Endodermal cell (in vitro differentiated cells): Measurements from ENCODE around the gene ZEB2. TPM values are rescaled to one million over a fixed set of nuclear protein-coding genes. Genes with fewer than 3 reads are reported as not detected.

ENCODE experiments used
- DNase-seq: peaks from one replicate; pipeline ENCODE4 v3.0.0-alpha.2; 2017
- H3K27ac ChIP-seq: 2 replicates; pipeline ENCODE4 v1.5.1; 2013; ENCODE audit warnings: mild to moderate bottlenecking, low read depth, low read length, moderate library complexity
- H3K27me3 ChIP-seq: 2 replicates; pipeline ENCODE4 v1.6.1; 2013; ENCODE audit warnings: mild to moderate bottlenecking, low read length, moderate library complexity; ENCODE audit not compliant: insufficient read depth, control insufficient read depth, poor library complexity, severe bottlenecking
- H3K36me3 ChIP-seq: 2 replicates; pipeline ENCODE4 v1.7.0; 2013; ENCODE audit warnings: mild to moderate bottlenecking, low read length, moderate library complexity; ENCODE audit not compliant: control insufficient read depth, insufficient read depth
- H3K4me1 ChIP-seq: one replicate; pipeline ENCODE4 v1.7.0; 2013; ENCODE audit warnings: low read length; ENCODE audit not compliant: control insufficient read depth, insufficient read depth
- H3K4me3 ChIP-seq: 2 replicates; pipeline ENCODE4 v1.5.1; 2013; ENCODE audit warnings: mild to moderate bottlenecking, low read length, moderate library complexity
- H3K9ac ChIP-seq: 2 replicates; pipeline ENCODE4 v1.6.1; 2013; ENCODE audit warnings: mild to moderate bottlenecking, low read length, moderate library complexity; ENCODE audit not compliant: poor library complexity, severe bottlenecking; ENCODE audit errors: extremely low read depth
- H3K9me3 ChIP-seq: 2 replicates; pipeline ENCODE4 v1.6.1; 2013; ENCODE audit warnings: mild to moderate bottlenecking, low read length, moderate library complexity; ENCODE audit not compliant: control insufficient read depth
- H3K27ac Mint-ChIP-seq: 2 replicates; pipeline ENCODE4 v1.8.0; 2020; ENCODE audit warnings: mixed read lengths
- H3K27me3 Mint-ChIP-seq: 2 replicates; pipeline ENCODE4 v1.8.0; 2021; ENCODE audit warnings: mild to moderate bottlenecking, mixed read lengths; ENCODE audit not compliant: insufficient read depth
- H3K36me3 Mint-ChIP-seq: 2 replicates; pipeline ENCODE4 v1.8.0; 2020; ENCODE audit warnings: low read depth, mixed read lengths
- H3K4me1 Mint-ChIP-seq: 2 replicates; pipeline ENCODE4 v1.8.0; 2020; ENCODE audit warnings: mixed read lengths
- H3K4me3 Mint-ChIP-seq: 2 replicates; pipeline ENCODE4 v1.8.0; 2020; ENCODE audit warnings: mild to moderate bottlenecking, moderate library complexity, mixed read lengths
- H3K9me3 Mint-ChIP-seq: 2 replicates; pipeline ENCODE4 v1.8.0; 2020; ENCODE audit warnings: mild to moderate bottlenecking, mixed read lengths
- CTCF ChIP-seq: fragments of 200-600 bp; sonication (generic); conservative IDR thresholded peaks from 2 replicates; pipeline ENCODE4 v1.5.0; 2021; ENCODE audit warnings: antibody characterized with exemption, mild to moderate bottlenecking
- WGBS, 2 experiments: methylation state at CpG; one replicate each; pipeline versions ENCODE4 v1.1.5 to v1.1.7; 2013; ENCODE audit warnings: missing lambda C conversion rate in 2 of 2, mixed read lengths in 1 of 2; ENCODE audit not compliant: insufficient coverage in 1 of 2, insufficient read length in 1 of 2; 5-methylcytosine and 5-hydroxymethylcytosine counted together
- total RNA-seq, 2 donors: library from RNA; stranded (reverse); fragmentation: NEBNext Ultra II Directional in 1 of 2; extraction: Animal tissue kit (Norgen Biotek cat#: 25700) in 1 of 2; gene quantifications; 2 replicates in 1 of 2; 3 replicates in 1 of 2; pipeline ENCODE4 v1.2.1, GENCODE V29; 2021

The ZEB2 gene
- total RNA-seq, 2 donors from 2014 or later = 0.29 to 0.31 TPM

- no peak overlapping the region for H3K27ac Mint-ChIP-seq
- H3K9me3 ChIP-seq = no peaks in the 10 kb centered on the region
- H3K9ac ChIP-seq = no peak overlapping the region
- no peaks in the 10 kb centered on the region for H3K36me3 ChIP-seq
- H3K4me1 Mint-ChIP-seq = peaks cover 33% of the 10 kb centered on the region
- H3K27ac ChIP-seq = peak overlapping the region; percentile 79
- peaks cover 99% of the 10 kb centered on the region for H3K27me3 ChIP-seq
- no peaks in the 10 kb centered on the region for H3K9me3 Mint-ChIP-seq
- peaks cover 99% of the 10 kb centered on the region for H3K27me3 Mint-ChIP-seq
- H3K4me3 Mint-ChIP-seq = no peak overlapping the region
- DNase-seq = no peak
- no peaks in the 10 kb centered on the region for H3K36me3 Mint-ChIP-seq
- TF ChIP-seq CTCF = no peak
- WGBS, 2 experiments = 20% methylated on average over 3 of the region's 3 CpGs; no CpG with 5 or more reads in 1 of the 2 experiments
- no peak overlapping the region for H3K4me3 ChIP-seq
- peaks cover 7% of the 10 kb centered on the region for H3K4me1 ChIP-seq
Observed at GRCh38 chr2:144509879-144510221, 10.1 kb downstream of the ZEB2 start.

GRCh38 chr2:144509001-144509878 is 10.7 kb downstream of the ZEB2 start:
- peaks cover 37% of the 10 kb centered on the region for H3K4me1 Mint-ChIP-seq
- peak overlapping the region; percentile 79 for H3K27ac ChIP-seq
- peaks cover 99% of the 10 kb centered on the region for H3K27me3 Mint-ChIP-seq

GRCh38 chr2:144508172-144508851 is 11.6 kb downstream of the ZEB2 start:
- TF ChIP-seq CTCF = no peak

More at GRCh38 chr2:144509001-144509878, 10.7 kb downstream of the ZEB2 start:
- H3K4me3 Mint-ChIP-seq = no peak overlapping the region
- H3K4me1 ChIP-seq = peaks cover 7% of the 10 kb centered on the region
- 40 to 48% methylated on average over 3 to 10 of the region's 10 CpGs for WGBS, 2 experiments
- H3K36me3 Mint-ChIP-seq = no peaks in the 10 kb centered on the region
- no peak for DNase-seq
- no peaks in the 10 kb centered on the region for H3K9me3 Mint-ChIP-seq
- peaks cover 99% of the 10 kb centered on the region for H3K27me3 ChIP-seq
- no peak overlapping the region for H3K4me3 ChIP-seq
- no peak overlapping the region for H3K9ac ChIP-seq
- H3K36me3 ChIP-seq = no peaks in the 10 kb centered on the region
- H3K9me3 ChIP-seq = no peaks in the 10 kb centered on the region
- TF ChIP-seq CTCF = no peak
- H3K27ac Mint-ChIP-seq = no peak overlapping the region

More at GRCh38 chr2:144508172-144508851, 11.6 kb downstream of the ZEB2 start:
- no peak for DNase-seq
- peaks cover 99% of the 10 kb centered on the region for H3K27me3 ChIP-seq
- WGBS, 2 experiments = 80 to 83% methylated on average over 12 to 15 of the region's 15 CpGs
- no peak overlapping the region for H3K9ac ChIP-seq
- H3K9me3 ChIP-seq = no peaks in the 10 kb centered on the region
- Mint-ChIP-seq H3K36me3 (no peaks in the 10 kb centered on the region), H3K27me3 (peaks cover 98% of the 10 kb centered on the region), H3K4me1 (peaks cover 45% of the 10 kb centered on the region), H3K27ac (no peak overlapping the region), H3K9me3 (no peaks in the 10 kb centered on the region), H3K4me3 (no peak overlapping the region)
- no peak overlapping the region for H3K27ac ChIP-seq
- H3K36me3 ChIP-seq = no peaks in the 10 kb centered on the region
- no peak overlapping the region for H3K4me3 ChIP-seq
- H3K4me1 ChIP-seq = peaks cover 7% of the 10 kb centered on the region
